GM12878 (cell line): ENCODE measurements around the gene PAQR9. TPM values are rescaled to one million over a fixed set of nuclear protein-coding genes. Genes with fewer than 3 reads are reported as not detected.
A peak's percentile ranks its signal among the peaks of the same experiment; 100 is the strongest.

Experiments used
- ATAC-seq: fragments of 200-7000 bp; cut with Tn5 transposase; 3 replicates; pipeline ENCODE4 v1.9.1; 2020; ENCODE audit warnings: mild to moderate bottlenecking, moderate library complexity
- BruUV-seq: library from RNA; stranded (reverse); fragments of 400-500 nt; replicated peaks from 2 replicates; lab custom pipeline; 2021; lab: Mats Ljungman, UMichigan
- CTCF ChIA-PET: fragments of 300-600 bp; sonication (Branson Sonifier 250); formaldehyde crosslinking; extraction: SDS; loops from one replicate; lab custom pipeline; 2021; ENCODE audit warnings: inconsistent platforms; lab: Yijun Ruan, JAX
- POLR2A ChIA-PET: fragments of 350-600 bp; formaldehyde crosslinking; extraction: SDS; loops from one replicate; lab custom pipeline; 2021; ENCODE audit warnings: inconsistent platforms; lab: Charles Lee
- RAD21 ChIA-PET: fragments of 300-600 bp; sonication (Branson Sonifier 250); formaldehyde crosslinking; loops from one replicate; lab custom pipeline; 2023; ENCODE audit warnings: antibody characterized with exemption; ENCODE audit not compliant: unreplicated experiment; lab: Charles Lee
- SMC1A ChIA-PET: fragments of 300-600 bp; sonication (Branson Sonifier 250); formaldehyde crosslinking; loops from one replicate; lab custom pipeline; 2023; ENCODE audit not compliant: unreplicated experiment, uncharacterized antibody; lab: Charles Lee
- DNase-seq: peaks from one replicate; pipeline ENCODE4 v3.0.0-alpha.2; 2011; ENCODE audit warnings: low read depth, low spot score
- FAIRE-seq: peaks from 3 replicates; lab custom pipeline; 2011; peaks lifted over from hg19 to GRCh38; lab: Jason Lieb, UNC
- H2AFZ ChIP-seq: 2 replicates; pipeline ENCODE4 v1.6.0; 2011; ENCODE audit warnings: low read depth, low read length, control low read depth; ENCODE audit not compliant: control insufficient read depth
- H3K27ac ChIP-seq: 2 replicates; pipeline ENCODE4 v1.5.1; 2011; ENCODE audit warnings: control low read depth; ENCODE audit not compliant: control insufficient read depth, insufficient read depth
- H3K27me3 ChIP-seq, 2 experiments: replicated peaks in 1 of 2; 2 replicates each; pipeline versions ENCODE4 v1.6.0 to v1.6.1; 2011; ENCODE audit warnings: low read length in 1 of 2; ENCODE audit not compliant: control insufficient read depth in 2 of 2, insufficient read depth in 2 of 2
- H3K36me3 ChIP-seq, 2 experiments: 2 replicates each; pipeline ENCODE4 v1.5.1; 2011; ENCODE audit warnings: low read length in 1 of 2; ENCODE audit not compliant: control insufficient read depth in 2 of 2, insufficient read depth in 2 of 2
- H3K4me1 ChIP-seq: 2 replicates; pipeline ENCODE4 v1.6.1; 2011; ENCODE audit warnings: mild to moderate bottlenecking, low read length, moderate library complexity, mixed read lengths; ENCODE audit not compliant: control insufficient read depth, insufficient read depth
- H3K4me2 ChIP-seq: 2 replicates; pipeline ENCODE4 v1.6.0; 2011; ENCODE audit warnings: control low read depth; ENCODE audit not compliant: control insufficient read depth, insufficient read depth
- H3K4me3 ChIP-seq: fragments of 200-600 bp; sonication (generic); 2 replicates; pipeline ENCODE4 v1.5.1; 2016
- H3K79me2 ChIP-seq: 2 replicates; pipeline ENCODE4 v1.6.0; 2011; ENCODE audit warnings: low read length; ENCODE audit not compliant: control insufficient read depth, insufficient read depth
- H3K9ac ChIP-seq: 2 replicates; pipeline ENCODE4 v1.8.0; 2011; ENCODE audit warnings: low read length, control low read depth, mixed read lengths; ENCODE audit not compliant: control insufficient read depth, insufficient read depth
- H3K9me3 ChIP-seq: replicated peaks from 3 replicates; pipeline ENCODE4 v1.5.1; 2011; ENCODE audit warnings: mild to moderate bottlenecking, low read length; ENCODE audit not compliant: control insufficient read depth, insufficient read depth
- H4K20me1 ChIP-seq: 2 replicates; pipeline ENCODE4 v1.6.0; 2011; ENCODE audit not compliant: control insufficient read depth, insufficient read depth
- BRCA1 ChIP-seq: IDR thresholded peaks from 2 replicates; pipeline ENCODE4 v1.6.1; 2011; ENCODE audit warnings: low read depth, low read length, improper control_type of control experiment
- CREM ChIP-seq: IDR thresholded peaks from 2 replicates; pipeline ENCODE4 v1.6.1; 2014; ENCODE audit warnings: antibody characterized with exemption, low read depth
- FOXK2 ChIP-seq: fragments of 450-650 bp; IDR thresholded peaks from 2 replicates; pipeline ENCODE4 v1.6.1; 2017; ENCODE audit warnings: mild to moderate bottlenecking, moderate library complexity
- GATAD2B ChIP-seq: fragments of 450-650 bp; conservative IDR thresholded peaks from 2 replicates; pipeline ENCODE4 v1.6.1; 2017; ENCODE audit warnings: low read depth, mild to moderate bottlenecking, moderate library complexity
- HDAC6 ChIP-seq: fragments of 200-600 bp; sonication (generic); IDR thresholded peaks from one replicate; pipeline ENCODE4 v1.8.0; 2017; ENCODE audit warnings: antibody characterized with exemption; ENCODE audit not compliant: unreplicated experiment
- IRF4 ChIP-seq: IDR thresholded peaks from 2 replicates; pipeline ENCODE4 v1.6.1; 2011; ENCODE audit warnings: low read depth, low read length
- MYB ChIP-seq: fragments of 150-350 bp; IDR thresholded peaks from 2 replicates; pipeline ENCODE4 v1.6.1; 2014; ENCODE audit warnings: mild to moderate bottlenecking, low read depth, low read length, borderline replicate concordance
- NR2C2 ChIP-seq: IDR thresholded peaks from 2 replicates; pipeline ENCODE4 v1.6.1; 2011; ENCODE audit warnings: borderline replicate concordance, low read depth; ENCODE audit not compliant: control insufficient read depth, insufficient read length
- POLR2A ChIP-seq: IDR thresholded peaks from 2 replicates; pipeline ENCODE4 v1.6.1; 2011; ENCODE audit warnings: low read depth, mild to moderate bottlenecking, low read length
- SP1 ChIP-seq: IDR thresholded peaks from one replicate; pipeline ENCODE4 v1.6.1; 2011; ENCODE audit warnings: low read depth, low read length
- TAF1 ChIP-seq: IDR thresholded peaks from 2 replicates; pipeline ENCODE4 v1.6.1; 2011; ENCODE audit warnings: mild to moderate bottlenecking, low read depth, low read length, borderline replicate concordance
- TBL1XR1 ChIP-seq: IDR thresholded peaks from 2 replicates; pipeline ENCODE4 v1.6.1; 2012; ENCODE audit warnings: low read depth, low read length, improper control_type of control experiment
- YBX1 ChIP-seq: fragments of 450-650 bp; IDR thresholded peaks from 2 replicates; pipeline ENCODE4 v1.6.1; 2016; ENCODE audit warnings: antibody characterized with exemption
- ZNF217 ChIP-seq: fragments of 450-650 bp; IDR thresholded peaks from 2 replicates; pipeline ENCODE4 v1.6.1; 2017; ENCODE audit warnings: antibody characterized with exemption, mild to moderate bottlenecking
- WGBS: methylation state at CpG from one replicate; pipeline ENCODE4 v1.1.6; 2016; ENCODE audit warnings: low lambda C conversion rate; ENCODE audit not compliant: insufficient replicate concordance, insufficient coverage; ENCODE audit errors: missing lambda C conversion rate; 5-methylcytosine and 5-hydroxymethylcytosine counted together
- in situ Hi-C: fragments of 300-500 bp; cut with MboI; formaldehyde crosslinking; loops from 9 replicates; pipeline ENCODE4 v1.14.3; 2018; ENCODE audit warnings: mixed read lengths
- intact Hi-C: fragments of 100-400 bp; cut with micrococcal nuclease; formaldehyde crosslinking; loops from one replicate; pipeline ENCODE4 v1.14.2; 2022; ENCODE audit not compliant: unreplicated experiment
- polyA plus RNA-seq, 11 experiments: library from polyadenylated mRNA; depleted of rRNA in 4 of 11; unstranded in 6 of 11; stranded (reverse) in 5 of 11; fragments of >200 nt; fragmentation: Nextera tagmentation in 4 of 11; fragmentation: Illumina TruSeq in 1 of 11; extraction: Ambion mirVana in 4 of 11; extraction: Trizol in 1 of 11; gene quantifications; 1 replicate in 1 of 11; 2 replicates in 10 of 11; pipeline versions ENCODE4 v1.2.1 to v1.2.3, GENCODE V29; 2011 to 2016; ENCODE audit warnings: inconsistent platforms in 2 of 11, missing spikeins in 2 of 11, low read depth in 1 of 11
- total RNA-seq, 4 experiments: library from RNA; depleted of rRNA in 3 of 4; stranded (reverse); fragments of >200 nt in 3 of 4; fragmentation: Illumina TruSeq in 1 of 4; extraction: Trizol in 1 of 4; gene quantifications; 2 replicates each; pipeline versions ENCODE4 v1.2.1 to v1.2.3, GENCODE V29; 2013 to 2021
- TF ChIP-seq, protein P1 (sequence below): fragments of 450-650 bp; formaldehyde crosslinking; IDR thresholded peaks from 2 replicates; pipeline ENCODE4 v1.4.0; 2022; ENCODE audit warnings: mild to moderate bottlenecking, moderate library complexity
- TF ChIP-seq, protein P2 (sequence below): fragments of 450-650 bp; IDR thresholded peaks from 2 replicates; pipeline ENCODE4 v1.6.1; 2017; ENCODE audit warnings: borderline replicate concordance

PAQR9 gene
- total and polyA plus RNA-seq, 10 of the 15 experiments (the other 5 are each of a cell fraction or from before 2014, with no cell fraction given) = not detected

DNA sequence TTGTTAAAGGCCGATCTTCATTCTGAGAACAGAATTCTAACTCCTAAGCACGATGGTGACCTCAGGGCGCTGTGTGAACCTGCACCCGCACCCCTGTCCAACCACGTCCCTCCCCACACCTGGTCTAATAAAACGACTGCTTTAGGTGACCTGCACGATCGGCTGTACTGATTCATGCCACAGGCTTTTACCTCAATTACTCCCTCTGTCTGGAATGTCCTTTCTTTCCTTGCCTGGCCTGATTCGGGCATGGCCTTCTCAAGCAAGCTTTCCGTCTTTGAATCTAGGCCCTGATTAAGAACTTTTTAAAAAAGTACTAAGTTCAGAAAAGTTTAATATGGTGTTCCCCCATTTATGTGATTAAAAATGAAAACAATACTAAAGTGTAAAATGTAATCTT is 37.1 kb upstream of the PAQR9 start:
- BruUV-seq = no TSS peak
- WGBS = 65% methylated on average over 10 of the region's 10 CpGs
- POLR2A ChIA-PET = interaction anchor here (0.6 to 3.9 kb wide), 9 partner anchors 10 to 972 kb away, joined by 3 to 21 read pairs (median 5); no protein-coding TSS in a partner anchor
- no peak for ATAC-seq
- H4K20me1 ChIP-seq = no peaks in the 10 kb centered on the region
- peak overlapping the region; percentile 93 for H3K4me2 ChIP-seq
- no peak for DNase-seq
- H2AFZ ChIP-seq = peak overlapping the region; percentile 97
- H3K27me3 ChIP-seq = no peaks in the 10 kb centered on the region
- no peak for FAIRE-seq
- in situ Hi-C loops = no loop called here
- TF ChIP-seq IRF4 (no peak), YBX1 (no peak), SP1 (no peak), HDAC6 (no peak), CREM (no peak), NR2C2 (no peak), FOXK2 (no peak), GATAD2B (no peak), BRCA1 (no peak), ZNF217 (no peak), MYB (no peak), TBL1XR1 (no peak), TAF1 (no peak), POLR2A (no peak)
- TF ChIP-seq, protein P1, sequence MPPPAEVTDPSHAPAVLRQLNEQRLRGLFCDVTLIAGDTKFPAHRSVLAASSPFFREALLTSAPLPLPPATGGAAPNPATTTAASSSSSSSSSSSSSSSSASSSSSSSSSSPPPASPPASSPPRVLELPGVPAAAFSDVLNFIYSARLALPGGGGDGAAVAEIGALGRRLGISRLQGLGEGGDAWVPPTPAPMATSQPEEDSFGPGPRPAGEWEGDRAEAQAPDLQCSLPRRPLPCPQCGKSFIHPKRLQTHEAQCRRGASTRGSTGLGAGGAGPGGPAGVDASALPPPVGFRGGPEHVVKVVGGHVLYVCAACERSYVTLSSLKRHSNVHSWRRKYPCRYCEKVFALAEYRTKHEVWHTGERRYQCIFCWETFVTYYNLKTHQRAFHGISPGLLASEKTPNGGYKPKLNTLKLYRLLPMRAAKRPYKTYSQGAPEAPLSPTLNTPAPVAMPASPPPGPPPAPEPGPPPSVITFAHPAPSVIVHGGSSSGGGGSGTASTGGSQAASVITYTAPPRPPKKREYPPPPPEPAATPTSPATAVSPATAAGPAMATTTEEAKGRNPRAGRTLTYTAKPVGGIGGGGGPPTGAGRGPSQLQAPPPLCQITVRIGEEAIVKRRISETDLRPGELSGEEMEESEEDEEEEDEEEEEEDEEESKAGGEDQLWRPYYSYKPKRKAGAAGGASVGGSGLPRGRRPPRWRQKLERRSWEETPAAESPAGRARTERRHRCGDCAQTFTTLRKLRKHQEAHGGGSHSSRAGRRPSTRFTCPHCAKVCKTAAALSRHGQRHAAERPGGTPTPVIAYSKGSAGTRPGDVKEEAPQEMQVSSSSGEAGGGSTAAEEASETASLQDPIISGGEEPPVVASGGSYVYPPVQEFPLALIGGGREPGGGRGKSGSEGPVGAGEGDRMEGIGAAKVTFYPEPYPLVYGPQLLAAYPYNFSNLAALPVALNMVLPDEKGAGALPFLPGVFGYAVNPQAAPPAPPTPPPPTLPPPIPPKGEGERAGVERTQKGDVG = no peak
- TF ChIP-seq, protein P2, sequence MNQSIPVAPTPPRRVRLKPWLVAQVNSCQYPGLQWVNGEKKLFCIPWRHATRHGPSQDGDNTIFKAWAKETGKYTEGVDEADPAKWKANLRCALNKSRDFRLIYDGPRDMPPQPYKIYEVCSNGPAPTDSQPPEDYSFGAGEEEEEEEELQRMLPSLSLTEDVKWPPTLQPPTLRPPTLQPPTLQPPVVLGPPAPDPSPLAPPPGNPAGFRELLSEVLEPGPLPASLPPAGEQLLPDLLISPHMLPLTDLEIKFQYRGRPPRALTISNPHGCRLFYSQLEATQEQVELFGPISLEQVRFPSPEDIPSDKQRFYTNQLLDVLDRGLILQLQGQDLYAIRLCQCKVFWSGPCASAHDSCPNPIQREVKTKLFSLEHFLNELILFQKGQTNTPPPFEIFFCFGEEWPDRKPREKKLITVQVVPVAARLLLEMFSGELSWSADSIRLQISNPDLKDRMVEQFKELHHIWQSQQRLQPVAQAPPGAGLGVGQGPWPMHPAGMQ = no peak
- TF ChIP-seq, all 136 proteins: peak for 0
- Histone ChIP-seq H3K9me3 (no peaks in the 10 kb centered on the region), H3K4me1 (no peaks in the 10 kb centered on the region), H3K27ac (peak overlapping the region; percentile 89; the same call in 1 of the 2 replicates), H3K79me2 (peaks cover 45% of the 10 kb centered on the region), H3K9ac (peak overlapping the region; percentile 86), H3K36me3 (no peaks in the 10 kb centered on the region), H3K4me3 (peak overlapping the region; percentile 88)
- RAD21 ChIA-PET = interaction anchor here (1.0 to 2.4 kb wide), 6 partner anchors 8 to 423 kb away, joined by 4 to 23 read pairs (median 4); no protein-coding TSS in a partner anchor
- intact Hi-C loops = loop anchor here (5.0 kb wide), 2 partner anchors 423 to 553 kb away; partner anchors contain the start of genes ATR and XRN1
- CTCF ChIA-PET = interaction anchor here (1.0 to 5.0 kb wide), 7 partner anchors 10 to 674 kb away, joined by 4 to 52 read pairs (median 8); no protein-coding TSS in a partner anchor
- SMC1A ChIA-PET = interaction anchor here (0.6 to 3.2 kb wide), 10 partner anchors 8 to 974 kb away, joined by 3 to 27 read pairs (median 4); no protein-coding TSS in a partner anchor
